ENCODE results near the gene MPHOSPH9.
A peak's percentile ranks its signal among the peaks of the same experiment; 100 is the strongest.

MPHOSPH9 gene

DNA sequence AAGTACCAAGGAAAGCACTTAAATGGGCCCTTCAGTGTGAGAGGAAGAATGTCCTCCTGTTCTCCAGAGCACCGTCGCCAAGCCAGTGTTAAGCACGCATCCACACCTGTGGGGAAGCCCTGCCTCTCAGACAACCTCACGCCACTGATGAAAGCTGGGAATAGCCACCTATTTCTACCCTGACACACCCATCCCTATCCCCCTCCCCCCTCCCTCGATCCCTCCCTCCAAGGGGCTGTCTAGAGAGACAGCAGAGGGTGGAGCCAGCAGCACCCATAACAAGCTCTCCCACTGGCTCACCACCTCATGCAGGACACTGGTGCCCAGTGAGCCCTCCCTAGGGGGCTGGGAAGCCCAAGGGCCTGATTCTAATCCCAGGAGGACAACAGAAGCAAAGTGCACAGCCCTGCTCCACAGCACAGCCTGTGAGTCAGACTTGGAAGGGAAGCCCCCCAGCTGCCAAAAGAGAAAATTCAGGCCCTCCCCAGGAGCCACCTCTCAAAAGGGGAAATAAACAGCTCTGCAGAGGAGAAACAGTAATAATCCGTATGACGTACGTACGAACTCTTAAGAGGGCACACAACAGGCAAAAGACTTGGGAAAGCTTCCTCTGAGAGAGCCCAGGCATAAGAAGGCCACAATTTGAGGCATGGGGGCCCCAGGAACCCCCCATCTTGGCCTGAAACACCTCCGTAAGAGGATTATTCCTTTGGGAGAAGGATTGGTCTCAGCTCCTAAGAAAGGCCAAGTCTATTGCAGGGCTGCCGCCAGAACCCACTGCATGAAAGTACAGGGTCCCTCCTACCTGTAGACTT lies 89.8 kb downstream of the MPHOSPH9 start:
- no peak overlapping the region for H3K4me3 ChIP-seq (ENCODE audit: control insufficient read depth, low read depth, low read length)
- DNase-seq (ENCODE audit: low read depth) = no peak
- TF ChIP-seq, protein P1, sequence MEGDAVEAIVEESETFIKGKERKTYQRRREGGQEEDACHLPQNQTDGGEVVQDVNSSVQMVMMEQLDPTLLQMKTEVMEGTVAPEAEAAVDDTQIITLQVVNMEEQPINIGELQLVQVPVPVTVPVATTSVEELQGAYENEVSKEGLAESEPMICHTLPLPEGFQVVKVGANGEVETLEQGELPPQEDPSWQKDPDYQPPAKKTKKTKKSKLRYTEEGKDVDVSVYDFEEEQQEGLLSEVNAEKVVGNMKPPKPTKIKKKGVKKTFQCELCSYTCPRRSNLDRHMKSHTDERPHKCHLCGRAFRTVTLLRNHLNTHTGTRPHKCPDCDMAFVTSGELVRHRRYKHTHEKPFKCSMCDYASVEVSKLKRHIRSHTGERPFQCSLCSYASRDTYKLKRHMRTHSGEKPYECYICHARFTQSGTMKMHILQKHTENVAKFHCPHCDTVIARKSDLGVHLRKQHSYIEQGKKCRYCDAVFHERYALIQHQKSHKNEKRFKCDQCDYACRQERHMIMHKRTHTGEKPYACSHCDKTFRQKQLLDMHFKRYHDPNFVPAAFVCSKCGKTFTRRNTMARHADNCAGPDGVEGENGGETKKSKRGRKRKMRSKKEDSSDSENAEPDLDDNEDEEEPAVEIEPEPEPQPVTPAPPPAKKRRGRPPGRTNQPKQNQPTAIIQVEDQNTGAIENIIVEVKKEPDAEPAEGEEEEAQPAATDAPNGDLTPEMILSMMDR (conservative IDR thresholded peaks at IDR 0.05; ENCODE audit: control insufficient read depth, insufficient read depth, low read depth, low read length) = no peak

DNA sequence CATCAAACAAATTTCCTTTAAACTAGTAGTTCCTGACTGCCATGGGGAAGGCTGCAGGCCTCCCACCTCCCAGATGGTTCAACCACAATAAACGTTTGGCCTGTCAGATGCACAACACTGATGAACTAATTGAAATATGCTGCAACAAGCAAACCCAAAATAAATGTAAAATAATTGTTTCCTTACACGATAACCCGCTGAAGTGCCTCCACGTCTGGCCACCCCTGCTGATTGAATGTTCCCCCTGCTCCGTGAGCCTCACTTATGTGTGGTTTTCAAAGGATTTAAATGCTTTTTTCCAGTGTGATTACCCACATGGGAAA lies 90.5 kb downstream of the MPHOSPH9 start:
- no peak overlapping the region for H3K4me3 ChIP-seq (ENCODE audit: control insufficient read depth, low read depth, low read length)
- no peak for DNase-seq (ENCODE audit: low read depth)
- TF ChIP-seq, protein P1 (conservative IDR thresholded peaks at IDR 0.05; ENCODE audit: control insufficient read depth, insufficient read depth, low read depth, low read length) = no peak

DNA sequence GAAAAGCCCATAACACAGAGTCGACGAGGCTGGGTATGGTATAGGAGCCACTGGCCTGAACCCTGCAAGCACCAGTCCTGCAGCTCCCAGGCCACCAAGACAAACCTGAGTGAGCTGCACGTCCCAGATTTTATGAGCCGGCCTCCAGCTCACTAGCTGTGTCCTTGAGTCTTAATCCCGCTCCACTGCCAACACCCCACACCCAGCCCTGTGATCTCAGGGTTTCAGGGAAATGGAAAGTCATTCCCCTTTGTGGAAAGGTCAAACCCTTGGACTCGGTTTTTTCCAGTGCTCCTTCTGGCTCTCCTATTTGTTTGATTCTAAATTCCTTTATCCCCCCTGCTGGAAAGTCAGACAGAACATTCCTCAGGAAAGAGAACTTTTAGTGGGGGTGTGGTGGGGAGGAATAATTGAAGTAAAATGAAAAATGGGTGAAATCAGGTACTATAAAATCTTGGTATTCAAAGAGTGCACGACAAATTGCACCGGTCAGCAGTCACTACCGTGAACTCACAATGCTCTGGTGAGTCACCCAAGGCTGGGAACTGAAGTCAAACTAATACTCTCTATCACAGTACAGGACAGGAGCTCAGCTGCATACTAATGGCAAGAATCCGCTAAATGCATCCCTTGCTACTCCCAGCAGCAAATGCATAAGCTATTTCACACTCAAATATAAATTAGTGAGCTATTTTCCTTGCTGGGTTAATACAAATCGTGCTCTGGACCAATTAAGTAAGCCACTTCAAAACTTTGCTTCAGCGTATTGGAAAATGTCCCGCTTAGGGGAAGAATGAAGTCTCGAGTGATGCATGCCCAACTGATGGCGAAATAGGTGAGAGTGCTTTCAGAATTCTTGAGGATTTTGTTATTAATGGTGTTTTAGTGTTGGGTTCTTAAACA lies 91.1 kb downstream of the MPHOSPH9 start:
- DNase-seq (ENCODE audit: low read depth) = peak; percentile 82
- TF ChIP-seq, protein P1 (conservative IDR thresholded peaks at IDR 0.05; ENCODE audit: control insufficient read depth, insufficient read depth, low read depth, low read length) = no peak
- no peak overlapping the region for H3K4me3 ChIP-seq (ENCODE audit: control insufficient read depth, low read depth, low read length)

DNA sequence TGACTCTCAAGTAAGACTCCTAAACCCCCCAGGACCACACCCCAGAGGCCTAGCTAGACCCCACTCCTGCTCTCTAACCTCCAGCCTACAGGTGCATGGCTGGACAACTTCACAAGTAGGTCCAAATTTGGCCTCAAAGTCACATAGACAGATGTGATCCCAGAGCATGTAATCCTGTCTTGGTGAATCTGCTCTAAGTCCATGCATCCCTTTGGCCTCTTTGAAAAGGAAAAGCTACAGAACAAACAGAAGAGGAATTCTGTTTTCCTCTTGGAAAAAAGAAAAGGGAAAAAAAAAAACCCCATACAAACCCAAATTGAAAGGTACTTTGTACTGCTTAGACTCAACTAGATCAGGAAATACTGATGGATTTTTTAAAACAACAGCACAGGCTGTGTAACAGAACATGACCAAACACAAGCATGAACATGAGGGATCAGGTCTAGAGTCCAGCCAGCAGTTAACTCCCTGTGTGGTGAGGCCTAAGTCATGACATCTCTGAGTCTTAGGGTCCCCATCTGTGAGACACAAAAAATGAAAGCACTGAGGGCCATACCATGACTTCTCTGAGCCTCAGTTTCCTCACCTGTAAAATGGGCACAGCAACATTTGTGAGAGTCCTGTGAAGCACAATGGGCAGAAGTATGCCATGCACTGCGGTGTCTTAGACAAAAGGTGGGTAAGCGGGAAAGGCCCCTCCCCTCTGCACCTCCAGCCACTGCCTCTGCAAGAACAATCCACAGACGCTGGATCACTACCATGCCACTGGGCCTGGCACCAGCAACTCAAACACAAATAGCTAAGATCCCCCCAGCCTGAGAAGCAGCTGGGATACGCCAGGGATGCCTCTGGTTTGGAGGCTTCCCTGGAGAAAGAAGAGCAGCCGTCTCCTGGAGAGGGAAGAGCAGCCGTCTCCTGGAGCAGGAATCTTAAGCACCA lies 92.0 kb downstream of the MPHOSPH9 start:
- no peak for DNase-seq (ENCODE audit: low read depth)
- H3K4me3 ChIP-seq (ENCODE audit: control insufficient read depth, low read depth, low read length) = no peak overlapping the region
- TF ChIP-seq, protein P1 (conservative IDR thresholded peaks at IDR 0.05; ENCODE audit: control insufficient read depth, insufficient read depth, low read depth, low read length) = no peak

DNA sequence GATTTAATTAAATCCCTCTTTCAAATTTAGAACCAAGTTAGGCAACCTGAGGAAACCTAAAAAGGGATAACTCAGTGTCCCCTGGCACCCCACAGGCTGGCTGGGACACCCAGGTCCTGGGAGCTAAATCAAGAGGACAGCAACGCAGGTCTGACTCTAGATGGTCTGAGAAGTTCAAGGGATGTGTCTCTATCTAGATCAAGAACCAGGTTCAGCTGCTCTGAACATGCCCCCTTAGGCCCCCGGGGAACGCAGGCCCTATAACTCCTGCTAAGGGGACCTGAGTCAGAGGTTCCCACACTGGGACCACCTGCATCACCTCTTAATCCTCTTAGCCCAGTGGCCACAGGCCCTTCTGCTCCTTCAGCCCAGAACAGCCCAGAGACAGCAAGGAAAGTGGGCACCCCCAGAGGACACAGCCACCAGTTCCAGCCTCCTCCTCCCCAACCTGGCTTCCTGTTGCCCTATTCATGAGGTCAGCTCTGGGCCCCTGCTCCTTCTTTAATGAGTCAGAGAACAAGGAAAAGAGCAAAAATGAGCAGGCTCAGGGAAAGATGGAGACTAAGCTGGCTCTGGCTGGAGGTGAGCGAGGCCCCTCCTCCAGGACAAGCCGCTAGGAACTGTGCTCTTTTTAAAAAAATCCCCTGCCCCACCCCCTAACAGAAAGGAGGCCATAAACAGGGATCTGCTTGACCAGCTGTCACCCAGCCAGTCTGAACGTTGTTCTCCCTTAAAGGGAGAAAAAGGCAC lies 92.8 kb downstream of the MPHOSPH9 start:
- DNase-seq (ENCODE audit: low read depth) = peak; percentile 60
- TF ChIP-seq, protein P1 (conservative IDR thresholded peaks at IDR 0.05; ENCODE audit: control insufficient read depth, insufficient read depth, low read depth, low read length) = no peak
- no peak overlapping the region for H3K4me3 ChIP-seq (ENCODE audit: control insufficient read depth, low read depth, low read length)
